HFFc6 (cell line): ENCODE data around the gene MDM4. TPM values are rescaled to one million over a fixed set of nuclear protein-coding genes. Genes with fewer than 3 reads are reported as not detected.
"Not testable (repeated sequence)": the region's sequence is repeated elsewhere in the genome, so short reads cannot be mapped to it uniquely, and the experiment has no call there.

Experiments
- DNase-seq: peaks from one replicate; pipeline ENCODE4 v3.0.0-alpha.2; 2018
- H3K27ac Mint-ChIP-seq: 2 replicates; pipeline ENCODE4 v1.8.0; 2020; ENCODE audit warnings: mild to moderate bottlenecking, mixed read lengths
- H3K27me3 Mint-ChIP-seq: 2 replicates; pipeline ENCODE4 v1.8.0; 2021; ENCODE audit warnings: mild to moderate bottlenecking, moderate library complexity, mixed read lengths; ENCODE audit not compliant: insufficient read depth
- H3K36me3 Mint-ChIP-seq: 2 replicates; pipeline ENCODE4 v1.8.0; 2021; ENCODE audit warnings: low read depth, mixed read lengths
- H3K4me1 Mint-ChIP-seq: 2 replicates; pipeline ENCODE4 v1.8.0; 2020; ENCODE audit warnings: low read depth, mixed read lengths
- H3K4me3 Mint-ChIP-seq: 2 replicates; pipeline ENCODE4 v1.8.0; 2020; ENCODE audit warnings: mild to moderate bottlenecking, moderate library complexity, mixed read lengths
- H3K9me3 Mint-ChIP-seq: 2 replicates; pipeline ENCODE4 v1.8.0; 2020; ENCODE audit warnings: mild to moderate bottlenecking, mixed read lengths
- total RNA-seq, 6 experiments: library from RNA; stranded (reverse); fragmentation: NEBNext Ultra II Directional; extraction: Animal tissue kit (Norgen Biotek cat#: 25700); gene quantifications; 2 replicates in 1 of 6; 3 replicates in 5 of 6; pipeline ENCODE4 v1.2.3, GENCODE V29; 2021
- TF ChIP-seq, protein P1 (sequence below): fragments of 200-600 bp; sonication (generic); IDR thresholded peaks from 2 replicates; pipeline ENCODE4 v1.5.0; 2021; ENCODE audit warnings: antibody characterized with exemption, mild to moderate bottlenecking

Gene MDM4
- total RNA-seq, 6 experiments from 2014 or later = 21.9 to 28.1 (median 22.7) TPM

DNA sequence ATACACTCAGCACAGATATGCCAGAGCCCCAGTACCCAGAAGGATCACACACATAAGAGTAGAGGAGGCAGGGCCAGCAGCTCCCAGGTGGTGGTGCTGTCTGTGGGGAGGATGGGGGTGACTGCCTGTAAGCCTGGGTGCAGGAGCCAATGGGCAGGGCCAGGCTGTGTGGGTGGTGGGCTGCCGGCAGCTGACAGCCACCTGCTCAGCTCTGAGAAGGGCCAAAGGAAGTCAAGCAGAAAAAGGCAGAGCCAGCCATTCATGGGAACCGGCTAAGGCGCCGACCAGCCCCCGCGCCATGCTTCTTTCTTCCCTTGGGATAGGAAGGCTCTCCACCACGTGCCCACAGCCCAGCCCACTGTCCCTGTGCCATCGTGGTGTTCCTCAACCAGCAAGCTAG is 35.7 kb upstream of the MDM4 start:
- Mint-ChIP-seq H3K27me3 (peaks cover 25% of the 10 kb centered on the region), H3K4me1 (peaks cover 7% of the 10 kb centered on the region), H3K4me3 (no peak overlapping the region), H3K36me3 (no peaks in the 10 kb centered on the region), H3K9me3 (no peaks in the 10 kb centered on the region), H3K27ac (no peak overlapping the region)
- no peak for DNase-seq
- TF ChIP-seq, protein P1, sequence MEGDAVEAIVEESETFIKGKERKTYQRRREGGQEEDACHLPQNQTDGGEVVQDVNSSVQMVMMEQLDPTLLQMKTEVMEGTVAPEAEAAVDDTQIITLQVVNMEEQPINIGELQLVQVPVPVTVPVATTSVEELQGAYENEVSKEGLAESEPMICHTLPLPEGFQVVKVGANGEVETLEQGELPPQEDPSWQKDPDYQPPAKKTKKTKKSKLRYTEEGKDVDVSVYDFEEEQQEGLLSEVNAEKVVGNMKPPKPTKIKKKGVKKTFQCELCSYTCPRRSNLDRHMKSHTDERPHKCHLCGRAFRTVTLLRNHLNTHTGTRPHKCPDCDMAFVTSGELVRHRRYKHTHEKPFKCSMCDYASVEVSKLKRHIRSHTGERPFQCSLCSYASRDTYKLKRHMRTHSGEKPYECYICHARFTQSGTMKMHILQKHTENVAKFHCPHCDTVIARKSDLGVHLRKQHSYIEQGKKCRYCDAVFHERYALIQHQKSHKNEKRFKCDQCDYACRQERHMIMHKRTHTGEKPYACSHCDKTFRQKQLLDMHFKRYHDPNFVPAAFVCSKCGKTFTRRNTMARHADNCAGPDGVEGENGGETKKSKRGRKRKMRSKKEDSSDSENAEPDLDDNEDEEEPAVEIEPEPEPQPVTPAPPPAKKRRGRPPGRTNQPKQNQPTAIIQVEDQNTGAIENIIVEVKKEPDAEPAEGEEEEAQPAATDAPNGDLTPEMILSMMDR = no peak

DNA sequence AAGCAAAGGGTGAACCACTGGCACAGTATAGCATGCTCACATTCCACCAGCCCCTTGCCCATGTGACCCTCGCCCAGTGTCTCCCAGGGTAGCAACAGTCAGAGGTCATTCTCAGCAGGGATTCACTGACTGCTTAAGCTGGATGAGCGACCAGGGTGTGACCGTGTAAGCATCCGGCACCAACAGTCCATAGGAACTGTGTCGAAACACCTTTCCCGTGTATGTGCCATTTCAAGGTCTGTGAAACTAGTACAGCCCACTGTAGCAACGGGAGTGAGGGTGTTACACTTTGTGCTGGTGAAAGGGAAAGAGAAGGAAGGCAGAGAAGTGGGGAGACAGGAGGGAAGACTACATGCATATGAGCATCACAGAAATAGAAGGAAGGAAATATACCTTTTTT is 32.4 kb upstream of the MDM4 start:
- DNase-seq = no peak
- Mint-ChIP-seq H3K27me3 (peaks cover 21% of the 10 kb centered on the region), H3K9me3 (no peaks in the 10 kb centered on the region), H3K4me1 (peaks cover 9% of the 10 kb centered on the region), H3K36me3 (no peaks in the 10 kb centered on the region), H3K27ac (no peak overlapping the region), H3K4me3 (no peak overlapping the region)
- TF ChIP-seq, protein P1 = no peak

DNA sequence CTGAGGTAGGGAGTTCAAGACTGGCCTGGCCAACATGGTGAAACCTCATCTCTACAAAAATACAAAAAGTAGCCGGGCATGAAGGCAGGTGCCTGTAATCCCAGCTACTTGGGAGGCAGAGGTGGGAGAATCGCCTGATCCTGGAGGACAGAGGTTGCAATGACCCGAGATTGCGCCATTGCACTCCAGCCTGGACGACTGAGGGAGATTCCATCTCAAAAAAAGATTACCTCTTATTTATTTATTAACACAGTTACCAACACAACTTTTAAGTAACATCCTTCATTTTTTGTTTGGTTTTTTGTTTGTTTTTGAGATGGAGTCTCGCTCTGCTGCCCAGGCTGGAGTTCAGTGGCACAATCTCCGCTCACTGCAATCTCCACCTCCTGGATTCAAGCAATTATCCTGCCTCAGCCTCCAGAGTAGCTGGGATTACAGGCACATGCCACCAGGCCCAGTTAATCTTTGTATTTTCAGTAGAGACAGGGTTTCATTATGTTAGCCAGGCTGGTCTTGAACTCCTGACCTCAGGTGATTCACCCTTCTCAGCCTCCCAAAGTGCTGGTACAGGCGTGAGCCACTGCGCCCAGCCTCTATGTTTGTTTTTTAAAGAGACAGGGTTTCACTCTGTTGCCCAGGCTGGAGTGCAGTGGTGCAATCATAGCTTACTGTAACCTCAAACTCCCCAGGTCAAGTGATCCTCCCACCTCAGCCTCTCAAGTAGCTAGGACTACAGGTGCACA is 29.5 kb upstream of the MDM4 start:
- not testable (repeated sequence) for H3K36me3 Mint-ChIP-seq, H3K4me3 Mint-ChIP-seq, H3K27ac Mint-ChIP-seq, H3K4me1 Mint-ChIP-seq, H3K9me3 Mint-ChIP-seq
- peaks cover 15% of the 10 kb centered on the region for H3K27me3 Mint-ChIP-seq
- DNase-seq = peak; percentile 8

DNA sequence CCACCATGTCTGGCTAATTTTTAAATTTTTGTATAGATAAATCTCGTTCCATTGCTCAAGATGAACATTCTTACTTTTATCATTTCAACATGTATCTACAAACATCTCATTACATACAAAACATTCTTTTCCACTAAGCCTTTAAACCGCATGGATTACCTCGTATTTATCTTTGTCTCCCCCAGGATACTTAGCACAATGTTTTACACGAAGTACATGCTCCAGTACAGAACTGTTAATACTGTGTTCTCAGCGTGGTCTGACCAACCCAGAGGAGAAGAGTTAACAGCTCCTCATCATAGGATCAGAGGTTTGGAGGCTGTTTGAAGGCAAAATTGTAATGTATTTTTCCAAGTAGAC is 29.0 kb upstream of the MDM4 start:
- no peaks in the 10 kb centered on the region for H3K36me3 Mint-ChIP-seq
- DNase-seq = peak; percentile 20
- H3K4me1 Mint-ChIP-seq = peaks cover 9% of the 10 kb centered on the region
- TF ChIP-seq, protein P1 = no peak
- H3K9me3 Mint-ChIP-seq = no peaks in the 10 kb centered on the region
- no peak overlapping the region for H3K4me3 Mint-ChIP-seq
- H3K27ac Mint-ChIP-seq = no peak overlapping the region
- H3K27me3 Mint-ChIP-seq = peaks cover 15% of the 10 kb centered on the region

DNA sequence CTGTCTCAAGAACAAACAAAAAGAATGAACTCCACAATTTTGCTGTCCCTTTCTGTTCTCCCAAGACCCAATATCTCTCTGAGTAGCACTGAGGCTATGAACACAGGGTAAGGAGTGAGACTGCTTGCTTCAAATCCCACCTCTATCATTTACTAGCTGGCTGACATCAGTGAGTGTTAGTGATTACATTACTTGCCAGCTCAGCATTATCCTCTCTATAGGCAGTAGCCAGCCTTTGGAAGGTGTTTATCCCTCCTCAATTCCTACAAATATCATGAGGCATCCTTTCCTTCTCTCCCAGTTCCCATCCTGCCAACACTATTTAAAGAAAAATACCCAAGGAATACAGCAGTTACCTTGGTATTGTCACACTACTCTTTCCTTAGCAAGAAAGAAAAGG is 24.6 kb upstream of the MDM4 start:
- no peaks in the 10 kb centered on the region for H3K36me3 Mint-ChIP-seq
- no peaks in the 10 kb centered on the region for H3K9me3 Mint-ChIP-seq
- TF ChIP-seq, protein P1 = no peak
- no peak overlapping the region for H3K4me3 Mint-ChIP-seq
- peaks cover 30% of the 10 kb centered on the region for H3K4me1 Mint-ChIP-seq
- peaks cover 18% of the 10 kb centered on the region for H3K27me3 Mint-ChIP-seq
- no peak overlapping the region for H3K27ac Mint-ChIP-seq
- no peak for DNase-seq

DNA sequence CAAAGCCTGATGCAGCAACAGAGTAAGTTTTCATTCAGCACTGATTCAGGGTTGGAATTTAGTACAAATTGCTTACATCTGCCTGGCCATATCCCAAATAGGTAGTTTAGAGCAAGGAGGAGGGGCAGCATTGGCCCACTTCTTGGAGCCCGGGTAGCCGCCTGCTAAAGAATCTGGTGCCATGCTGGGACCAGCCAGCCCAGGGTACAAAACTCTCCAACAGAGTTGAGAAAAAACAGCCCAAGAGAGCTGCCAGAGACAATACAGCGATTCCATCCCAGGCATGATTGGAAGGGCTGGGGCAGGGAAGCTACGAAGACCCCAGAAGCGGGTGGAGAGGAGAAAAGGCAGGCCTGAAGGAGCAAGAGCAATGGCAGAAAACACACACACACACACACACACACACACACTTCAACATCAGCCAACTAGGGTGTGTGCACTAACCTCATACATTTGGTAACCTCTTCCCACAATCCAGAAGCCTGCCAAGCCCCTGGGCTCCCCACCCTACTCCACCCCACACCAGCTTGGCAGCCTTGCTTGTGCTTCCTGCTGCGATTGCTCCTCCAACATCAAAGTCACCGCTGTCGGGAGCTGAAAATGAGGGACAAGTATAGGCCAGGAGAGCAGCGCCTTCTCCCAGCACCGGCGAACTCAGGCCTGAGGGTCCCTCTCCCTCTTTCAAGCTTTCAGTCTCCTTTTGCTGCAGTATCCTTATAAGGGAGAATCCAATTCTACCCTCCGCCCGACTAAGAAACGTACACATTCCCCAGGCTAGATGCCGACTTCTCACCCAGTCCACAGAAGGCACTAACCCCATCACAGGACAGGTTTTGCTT is 22.8 kb upstream of the MDM4 start:
- Mint-ChIP-seq H3K4me3 (peak overlapping the region; percentile 88), H3K27ac (peak overlapping the region; percentile 24; the same call in 1 of the 2 replicates), H3K9me3 (no peaks in the 10 kb centered on the region), H3K36me3 (no peaks in the 10 kb centered on the region), H3K27me3 (peaks cover 22% of the 10 kb centered on the region), H3K4me1 (peaks cover 21% of the 10 kb centered on the region)
- DNase-seq = no peak
- TF ChIP-seq, protein P1 = no peak
